Endothelial cell (in vitro differentiated cells): ENCODE data around the gene CEMIP2. TPM values are rescaled to one million over a fixed set of nuclear protein-coding genes. Genes with fewer than 3 reads are reported as not detected.
A peak's percentile ranks its signal among the peaks of the same experiment; 100 is the strongest.

ENCODE experiments used
- DNase-seq: peaks from one replicate; pipeline ENCODE4 v3.0.0; 2021; ENCODE audit warnings: low spot score
- H3K27ac Mint-ChIP-seq: one replicate; pipeline ENCODE4 v1.8.0; 2021; ENCODE audit warnings: mixed read lengths, inconsistent platforms; ENCODE audit not compliant: unreplicated experiment
- H3K27me3 Mint-ChIP-seq: one replicate; pipeline ENCODE4 v1.8.0; 2021; ENCODE audit warnings: mild to moderate bottlenecking, moderate library complexity, mixed read lengths, inconsistent platforms; ENCODE audit not compliant: unreplicated experiment
- H3K36me3 Mint-ChIP-seq: one replicate; pipeline ENCODE4 v1.8.0; 2021; ENCODE audit warnings: mild to moderate bottlenecking, low read depth, mixed read lengths, inconsistent platforms; ENCODE audit not compliant: unreplicated experiment
- H3K4me1 Mint-ChIP-seq: one replicate; pipeline ENCODE4 v1.8.0; 2021; ENCODE audit warnings: mild to moderate bottlenecking, mixed read lengths, inconsistent platforms; ENCODE audit not compliant: unreplicated experiment
- H3K4me3 Mint-ChIP-seq: one replicate; pipeline ENCODE4 v1.8.0; 2021; ENCODE audit warnings: mild to moderate bottlenecking, mixed read lengths, inconsistent platforms; ENCODE audit not compliant: unreplicated experiment
- H3K9me3 Mint-ChIP-seq: one replicate; pipeline ENCODE4 v1.8.0; 2021; ENCODE audit warnings: mixed read lengths, inconsistent platforms; ENCODE audit not compliant: unreplicated experiment
- total RNA-seq: library from RNA; stranded (reverse); fragmentation: NEBNext Ultra II Directional; extraction: Animal tissue kit (Norgen Biotek cat#: 25700); gene quantifications from one replicate; pipeline ENCODE4 v1.2.1, GENCODE V29; 2021; ENCODE audit not compliant: unreplicated experiment
- TF ChIP-seq, protein P1 (sequence below): fragments of 200-600 bp; sonication (generic); IDR thresholded peaks from one replicate; pipeline ENCODE4 v1.5.0; 2021; ENCODE audit warnings: antibody characterized with exemption; ENCODE audit not compliant: unreplicated experiment

CEMIP2 gene
- total RNA-seq, 1 donor from 2014 or later = 112 TPM

GRCh38 chr9:71774920-71775319 lies 6.6 kb upstream of the CEMIP2 start:
- peaks cover 1% of the 10 kb centered on the region for H3K27me3 Mint-ChIP-seq
- TF ChIP-seq, protein P1, sequence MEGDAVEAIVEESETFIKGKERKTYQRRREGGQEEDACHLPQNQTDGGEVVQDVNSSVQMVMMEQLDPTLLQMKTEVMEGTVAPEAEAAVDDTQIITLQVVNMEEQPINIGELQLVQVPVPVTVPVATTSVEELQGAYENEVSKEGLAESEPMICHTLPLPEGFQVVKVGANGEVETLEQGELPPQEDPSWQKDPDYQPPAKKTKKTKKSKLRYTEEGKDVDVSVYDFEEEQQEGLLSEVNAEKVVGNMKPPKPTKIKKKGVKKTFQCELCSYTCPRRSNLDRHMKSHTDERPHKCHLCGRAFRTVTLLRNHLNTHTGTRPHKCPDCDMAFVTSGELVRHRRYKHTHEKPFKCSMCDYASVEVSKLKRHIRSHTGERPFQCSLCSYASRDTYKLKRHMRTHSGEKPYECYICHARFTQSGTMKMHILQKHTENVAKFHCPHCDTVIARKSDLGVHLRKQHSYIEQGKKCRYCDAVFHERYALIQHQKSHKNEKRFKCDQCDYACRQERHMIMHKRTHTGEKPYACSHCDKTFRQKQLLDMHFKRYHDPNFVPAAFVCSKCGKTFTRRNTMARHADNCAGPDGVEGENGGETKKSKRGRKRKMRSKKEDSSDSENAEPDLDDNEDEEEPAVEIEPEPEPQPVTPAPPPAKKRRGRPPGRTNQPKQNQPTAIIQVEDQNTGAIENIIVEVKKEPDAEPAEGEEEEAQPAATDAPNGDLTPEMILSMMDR = no peak

DNA sequence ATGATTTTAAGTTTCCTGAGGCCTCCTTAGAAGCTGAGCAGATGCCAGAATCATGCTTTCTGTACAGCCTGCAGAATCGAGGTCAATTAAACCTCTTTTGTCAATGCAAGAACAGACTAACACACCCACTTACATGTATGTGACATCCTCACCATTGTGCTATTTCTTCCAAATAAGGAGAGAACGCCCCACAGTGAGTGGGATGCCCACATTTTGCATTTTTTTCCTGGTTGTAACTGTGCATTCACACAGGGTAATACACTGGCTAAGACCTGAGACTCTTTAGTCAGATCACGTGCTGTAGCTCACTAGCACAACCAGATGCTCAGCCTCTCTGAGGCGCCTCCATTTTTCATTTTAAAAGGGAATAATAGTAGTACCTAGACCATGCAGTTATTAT lies 4.4 kb upstream of the CEMIP2 start:
- TF ChIP-seq, protein P1 = no peak
- Mint-ChIP-seq H3K4me3 (no peak overlapping the region), H3K27me3 (peaks cover 4% of the 10 kb centered on the region), H3K4me1 (peaks cover 11% of the 10 kb centered on the region), H3K36me3 (peaks cover 3% of the 10 kb centered on the region), H3K9me3 (no peaks in the 10 kb centered on the region), H3K27ac (no peak overlapping the region)
- no peak for DNase-seq

More at GRCh38 chr9:71774920-71775319, 6.6 kb upstream of the CEMIP2 start:
- no peak for DNase-seq
- Mint-ChIP-seq H3K27ac (no peak overlapping the region), H3K4me3 (no peak overlapping the region), H3K36me3 (no peaks in the 10 kb centered on the region), H3K9me3 (no peaks in the 10 kb centered on the region), H3K4me1 (peaks cover 5% of the 10 kb centered on the region)

DNA sequence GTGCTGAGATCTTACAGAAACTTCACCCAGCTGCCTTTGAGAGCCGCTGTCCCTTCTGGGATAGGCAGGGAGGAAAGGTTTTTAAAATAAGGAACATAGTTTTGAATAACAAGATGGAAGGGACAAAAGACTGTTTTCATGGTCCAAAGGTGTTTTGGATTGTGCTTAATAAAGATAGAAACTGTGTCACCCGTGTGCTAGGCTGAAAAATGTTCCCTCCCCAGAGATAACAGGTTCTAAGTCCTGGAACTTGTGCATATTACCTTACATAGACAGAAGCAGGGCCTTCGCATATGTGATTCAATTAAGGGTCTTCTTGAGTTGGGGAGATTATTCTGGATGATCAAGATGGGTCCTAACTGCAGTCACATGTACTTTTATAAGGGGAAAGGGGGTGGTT lies 1.9 kb upstream of the CEMIP2 start:
- Mint-ChIP-seq H3K36me3 (peaks cover 4% of the 10 kb centered on the region), H3K4me3 (peak overlapping the region; percentile 90), H3K4me1 (peaks cover 27% of the 10 kb centered on the region), H3K27ac (no peak overlapping the region), H3K27me3 (peaks cover 4% of the 10 kb centered on the region), H3K9me3 (no peaks in the 10 kb centered on the region)
- DNase-seq = no peak
- TF ChIP-seq, protein P1 = no peak

- peaks cover 4% of the 10 kb centered on the region for H3K27me3 Mint-ChIP-seq
- peak; percentile 49 for DNase-seq
- peak overlapping the region; percentile 90 for H3K4me3 Mint-ChIP-seq
- H3K4me1 Mint-ChIP-seq = peaks cover 32% of the 10 kb centered on the region
- no peaks in the 10 kb centered on the region for H3K9me3 Mint-ChIP-seq
- H3K36me3 Mint-ChIP-seq = peaks cover 4% of the 10 kb centered on the region
- TF ChIP-seq, protein P1 = no peak
- H3K27ac Mint-ChIP-seq = peak overlapping the region; percentile 34
Measured at GRCh38 chr9:71769175-71770161, 1.2 kb upstream of the CEMIP2 start.

DNA sequence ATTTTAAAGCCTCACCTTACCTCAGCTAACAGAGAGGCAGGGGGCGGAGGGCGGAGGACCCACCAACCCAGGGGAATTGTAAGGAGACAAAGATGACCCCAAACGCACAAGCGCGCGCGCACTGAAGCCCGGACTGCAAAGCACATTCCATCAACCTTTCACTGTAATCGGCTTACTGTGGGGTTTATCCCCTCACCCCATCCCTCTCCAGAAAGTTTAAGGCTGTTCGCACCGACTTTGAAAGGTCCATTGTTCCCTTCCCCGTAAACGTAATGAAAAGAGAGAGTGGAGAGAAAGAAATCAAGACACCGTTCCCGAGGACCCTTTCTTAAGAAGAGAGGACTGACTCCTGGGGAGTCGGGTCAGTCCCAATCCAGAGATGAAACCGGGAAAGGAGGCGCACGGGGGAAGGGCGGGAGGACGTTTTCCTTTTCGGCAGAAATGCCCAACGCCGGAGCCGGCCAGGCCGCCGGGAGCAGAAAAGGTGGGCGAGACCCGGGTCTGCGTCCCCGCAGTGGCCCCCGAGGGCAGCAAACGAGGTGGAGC lies 464 bp downstream of the CEMIP2 start:
- H3K4me1 Mint-ChIP-seq = peaks cover 34% of the 10 kb centered on the region
- DNase-seq = peak; percentile 17

More for the DNA sequence above, 464 bp downstream of the CEMIP2 start:
- peaks cover 4% of the 10 kb centered on the region for H3K27me3 Mint-ChIP-seq
- H3K9me3 Mint-ChIP-seq = no peaks in the 10 kb centered on the region
- peaks cover 4% of the 10 kb centered on the region for H3K36me3 Mint-ChIP-seq
- H3K4me3 Mint-ChIP-seq = peak overlapping the region; percentile 96
- H3K27ac Mint-ChIP-seq = peak overlapping the region; percentile 64
- TF ChIP-seq, protein P1 = no peak
